Tibial artery (tissue), 4 donors: ENCODE data around the gene KIF1C.

Experiments used
- DNase-seq, 2 donors: peaks; one replicate each; pipeline ENCODE4 v3.0.0-alpha.2; 2019
- H3K27ac ChIP-seq, 2 donors: fragments of 200-600 bp; sonication (generic) in 1 of 2; 1 replicate in 1 of 2; 2 replicates in 1 of 2; pipeline ENCODE4 v1.5.1; 2018 to 2019; ENCODE audit warnings: mild to moderate bottlenecking in 1 of 2
- H3K27me3 ChIP-seq, 2 donors: fragments of 200-600 bp; sonication (generic) in 1 of 2; one replicate each; pipeline versions ENCODE4 v1.5.1 to v1.6.0; 2016 to 2019
- H3K36me3 ChIP-seq, 3 donors: fragments of 200-600 bp; sonication (generic) in 2 of 3; one replicate each; pipeline ENCODE4 v1.5.1; 2016 to 2019; ENCODE audit warnings: mild to moderate bottlenecking in 2 of 3
- H3K4me1 ChIP-seq, 4 donors: fragments of 200-600 bp; sonication (generic) in 2 of 4; 1 replicate in 3 of 4; 2 replicates in 1 of 4; pipeline ENCODE4 v1.5.1; 2016 to 2019
- H3K4me3 ChIP-seq, 2 donors: fragments of 200-600 bp; sonication (generic) in 1 of 2; 1 replicate in 1 of 2; 2 replicates in 1 of 2; pipeline ENCODE4 v1.5.1; 2018 to 2019; ENCODE audit warnings: mild to moderate bottlenecking in 2 of 2
- H3K9me3 ChIP-seq, 3 donors: fragments of 200-600 bp; sonication (generic) in 1 of 3; one replicate each; pipeline ENCODE4 v1.5.1; 2016 to 2019
- intact Hi-C: fragments of 100-400 bp; cut with DNase I; formaldehyde crosslinking; loops from one replicate; pipeline ENCODE4 v1.15.0; 2023; ENCODE audit warnings: low total_unique reads
- TF ChIP-seq, protein P1 (sequence below), 2 experiments: fragments of 200-600 bp in 1 of 2; fragments of 450-650 bp in 1 of 2; IDR thresholded peaks; one replicate each; pipeline ENCODE4 v1.5.1; 2017 to 2019; ENCODE audit warnings: antibody characterized with exemption in 2 of 2, mild to moderate bottlenecking in 1 of 2, moderate library complexity in 1 of 2

The KIF1C gene

GRCh38 chr17:5035315-5035714, 37.6 kb downstream of the KIF1C start, which contains the start of gene SLC52A1:
TSS of gene SLC52A1 (minus strand) at chr17:5035426. CDS start at chr17:5034606, 820 bp downstream.
- Histone ChIP-seq H3K27ac (no peak within 1 kb of the TSS), H3K36me3 (no peaks in the 10 kb centered on the region), H3K4me3 (no peak within 1 kb of the TSS), H3K4me1 (peaks cover 0 to 15% (median 6%) of the 10 kb centered on the region in 4 donors), H3K9me3 (no peaks in the 10 kb centered on the region), H3K27me3 (peaks cover 0 to 19% of the 10 kb centered on the region in 2 donors)
- TF ChIP-seq, protein P1, sequence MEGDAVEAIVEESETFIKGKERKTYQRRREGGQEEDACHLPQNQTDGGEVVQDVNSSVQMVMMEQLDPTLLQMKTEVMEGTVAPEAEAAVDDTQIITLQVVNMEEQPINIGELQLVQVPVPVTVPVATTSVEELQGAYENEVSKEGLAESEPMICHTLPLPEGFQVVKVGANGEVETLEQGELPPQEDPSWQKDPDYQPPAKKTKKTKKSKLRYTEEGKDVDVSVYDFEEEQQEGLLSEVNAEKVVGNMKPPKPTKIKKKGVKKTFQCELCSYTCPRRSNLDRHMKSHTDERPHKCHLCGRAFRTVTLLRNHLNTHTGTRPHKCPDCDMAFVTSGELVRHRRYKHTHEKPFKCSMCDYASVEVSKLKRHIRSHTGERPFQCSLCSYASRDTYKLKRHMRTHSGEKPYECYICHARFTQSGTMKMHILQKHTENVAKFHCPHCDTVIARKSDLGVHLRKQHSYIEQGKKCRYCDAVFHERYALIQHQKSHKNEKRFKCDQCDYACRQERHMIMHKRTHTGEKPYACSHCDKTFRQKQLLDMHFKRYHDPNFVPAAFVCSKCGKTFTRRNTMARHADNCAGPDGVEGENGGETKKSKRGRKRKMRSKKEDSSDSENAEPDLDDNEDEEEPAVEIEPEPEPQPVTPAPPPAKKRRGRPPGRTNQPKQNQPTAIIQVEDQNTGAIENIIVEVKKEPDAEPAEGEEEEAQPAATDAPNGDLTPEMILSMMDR (IDR thresholded peaks at IDR 0.05), result no peak
- intact Hi-C loops, result no loop called here
- DNase-seq, result no peak

DNA sequence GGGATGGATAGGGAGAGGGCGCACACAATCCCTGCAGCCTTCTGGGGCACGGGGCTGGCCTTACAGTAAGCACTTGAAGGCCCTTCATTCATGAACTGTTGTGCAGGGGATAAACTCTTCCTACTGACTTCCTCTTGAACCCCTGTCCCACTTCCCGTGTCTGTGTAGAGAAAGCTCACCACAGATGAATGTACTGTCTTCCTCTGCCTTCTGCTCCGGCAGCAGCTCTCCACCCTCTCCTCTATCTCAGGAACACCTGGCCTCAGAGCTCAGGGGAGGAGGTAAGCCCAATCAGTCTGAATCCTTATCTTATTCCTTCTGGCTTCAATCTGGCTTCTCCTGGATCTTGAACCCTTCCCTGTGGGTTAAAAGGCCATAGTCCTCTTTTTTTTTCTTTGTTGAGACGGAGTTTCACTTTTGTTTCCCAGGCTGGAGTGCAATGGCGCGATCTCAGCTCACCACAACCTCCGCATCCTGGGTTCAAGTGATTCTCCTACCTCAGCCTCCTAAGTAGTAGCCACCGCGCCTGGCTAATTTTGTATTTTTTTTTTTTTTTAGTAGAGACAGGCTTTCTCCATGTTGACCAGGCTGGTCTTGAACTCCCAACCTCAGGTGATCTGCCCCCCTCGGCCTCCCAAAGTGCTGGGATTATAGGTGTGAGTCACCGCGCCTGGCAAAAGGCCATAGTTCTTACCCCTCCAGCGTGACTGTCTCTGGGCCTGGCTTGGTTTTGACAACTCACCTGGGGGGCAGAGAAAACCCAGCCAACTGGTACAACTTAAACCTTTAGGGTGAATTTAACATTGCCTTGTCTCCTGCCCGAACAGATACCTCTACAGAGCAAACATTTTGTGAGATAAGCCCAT, 44.6 kb downstream of the KIF1C start:
- Histone ChIP-seq H3K9me3 (no peaks in the 10 kb centered on the region), H3K4me1 (no peaks in the 10 kb centered on the region), H3K27ac (no peak overlapping the region), H3K36me3 (no peaks in the 10 kb centered on the region), H3K4me3 (no peak overlapping the region), H3K27me3 (no peaks in the 10 kb centered on the region)
- intact Hi-C loops, result no loop called here
- TF ChIP-seq, protein P1 (IDR thresholded peaks at IDR 0.05), result no peak
- no peak for DNase-seq

- Histone ChIP-seq H3K4me3 (no peak overlapping the region), H3K4me1 (no peaks in the 10 kb centered on the region), H3K27me3 (no peaks in the 10 kb centered on the region), H3K36me3 (no peaks in the 10 kb centered on the region), H3K27ac (no peak overlapping the region), H3K9me3 (no peaks in the 10 kb centered on the region)
- intact Hi-C loops, result no loop called here
- no peak for DNase-seq
- TF ChIP-seq, protein P1 (IDR thresholded peaks at IDR 0.05), result no peak
These were observed 45.8 kb downstream of the KIF1C start for GRCh38 chr17:5043524-5043923.

DNA sequence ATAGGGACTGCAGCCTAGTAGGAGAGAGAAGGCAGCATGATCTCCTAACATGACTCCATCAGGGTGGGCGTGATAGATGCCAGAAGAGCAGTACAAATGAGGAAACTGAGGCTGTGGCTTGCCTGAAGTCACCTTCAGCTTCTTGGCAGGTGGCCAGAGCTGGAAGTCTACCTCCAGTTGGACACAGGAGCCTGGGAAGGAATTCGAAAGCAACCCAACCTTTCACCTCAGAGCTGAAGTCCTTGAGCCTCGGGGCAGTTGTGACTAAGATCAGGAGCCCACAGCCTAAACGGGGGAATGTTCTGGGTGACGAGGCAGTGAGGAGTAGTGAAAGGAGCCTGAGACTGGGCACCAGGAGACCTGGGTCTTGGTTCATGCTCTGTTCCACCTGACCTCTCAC, 46.9 kb downstream of the KIF1C start:
- H3K4me3 ChIP-seq, result no peak overlapping the region
- H3K4me1 ChIP-seq, result no peaks in the 10 kb centered on the region
- no peaks in the 10 kb centered on the region for H3K9me3 ChIP-seq
- TF ChIP-seq, protein P1 (IDR thresholded peaks at IDR 0.05), result no peak
- no peak for DNase-seq
- H3K27me3 ChIP-seq, result no peaks in the 10 kb centered on the region
- no peaks in the 10 kb centered on the region for H3K36me3 ChIP-seq
- intact Hi-C loops, result no loop called here
- H3K27ac ChIP-seq, result no peak overlapping the region

- Histone ChIP-seq H3K36me3 (no peaks in the 10 kb centered on the region), H3K27me3 (no peaks in the 10 kb centered on the region), H3K4me1 (no peaks in the 10 kb centered on the region), H3K4me3 (no peak overlapping the region), H3K27ac (no peak overlapping the region), H3K9me3 (no peaks in the 10 kb centered on the region)
- TF ChIP-seq, protein P1 (IDR thresholded peaks at IDR 0.05), result no peak
- DNase-seq, result no peak
- intact Hi-C loops, result no loop called here
These were observed 47.7 kb downstream of the KIF1C start for GRCh38 chr17:5045496-5045895.
